Measurements from ENCODE around the gene ZNF281.

ZNF281 gene

GRCh38 chr1:200406161-200406797, 3.6 kb downstream of the ZNF281 start:
- H3K4me3 ChIP-seq (ENCODE audit: low read depth, low read length): peak overlapping the region; percentile 48
- TF ChIP-seq POLR2A (IDR thresholded peaks at IDR 0.05; ENCODE audit: extremely low read depth, insufficient read length) (no peak), MYC (IDR thresholded peaks at IDR 0.05; ENCODE audit: low read depth, low read length) (no peak), CTCF (IDR thresholded peaks at IDR 0.05; ENCODE audit: low read depth, low read length) (no peak), MAX (IDR thresholded peaks at IDR 0.05; ENCODE audit: low read depth, low read length) (no peak)
- peak; percentile 34 for DNase-seq (ENCODE audit: low read depth)

- TF ChIP-seq MYC (IDR thresholded peaks at IDR 0.05; ENCODE audit: low read depth, low read length) (no peak), MAX (IDR thresholded peaks at IDR 0.05; ENCODE audit: low read depth, low read length) (no peak), CTCF (IDR thresholded peaks at IDR 0.05; ENCODE audit: low read depth, low read length) (no peak), POLR2A (IDR thresholded peaks at IDR 0.05; ENCODE audit: extremely low read depth, insufficient read length) (no peak)
- peak overlapping the region; percentile 48 for H3K4me3 ChIP-seq (ENCODE audit: low read depth, low read length)
- DNase-seq (ENCODE audit: low read depth): peak; percentile 58
Observed at GRCh38 chr1:200405264-200405663, 4.6 kb downstream of the ZNF281 start.

GRCh38 chr1:200401708-200402107, 8.1 kb downstream of the ZNF281 start:
- no peak for DNase-seq (ENCODE audit: low read depth)
- TF ChIP-seq MYC (IDR thresholded peaks at IDR 0.05; ENCODE audit: low read depth, low read length) (no peak), MAX (IDR thresholded peaks at IDR 0.05; ENCODE audit: low read depth, low read length) (no peak), POLR2A (IDR thresholded peaks at IDR 0.05; ENCODE audit: extremely low read depth, insufficient read length) (no peak), CTCF (IDR thresholded peaks at IDR 0.05; ENCODE audit: low read depth, low read length) (no peak)
- no peak overlapping the region for H3K4me3 ChIP-seq (ENCODE audit: low read depth, low read length)

GRCh38 chr1:200401263-200401662, 8.6 kb downstream of the ZNF281 start:
- DNase-seq (ENCODE audit: low read depth): no peak
- TF ChIP-seq MAX (IDR thresholded peaks at IDR 0.05; ENCODE audit: low read depth, low read length) (no peak), POLR2A (IDR thresholded peaks at IDR 0.05; ENCODE audit: extremely low read depth, insufficient read length) (no peak), MYC (IDR thresholded peaks at IDR 0.05; ENCODE audit: low read depth, low read length) (no peak), CTCF (IDR thresholded peaks at IDR 0.05; ENCODE audit: low read depth, low read length) (no peak)
- no peak overlapping the region for H3K4me3 ChIP-seq (ENCODE audit: low read depth, low read length)

- DNase-seq (ENCODE audit: low read depth): no peak
- H3K4me3 ChIP-seq (ENCODE audit: low read depth, low read length): no peak overlapping the region
- TF ChIP-seq CTCF (IDR thresholded peaks at IDR 0.05; ENCODE audit: low read depth, low read length) (no peak), POLR2A (IDR thresholded peaks at IDR 0.05; ENCODE audit: extremely low read depth, insufficient read length) (no peak), MYC (IDR thresholded peaks at IDR 0.05; ENCODE audit: low read depth, low read length) (no peak), MAX (IDR thresholded peaks at IDR 0.05; ENCODE audit: low read depth, low read length) (no peak)
Observed at GRCh38 chr1:200400556-200400955, 9.3 kb downstream of the ZNF281 start.
